ENCODE measurements around the gene P2RY2.
"Not testable (repeated sequence)": the region's sequence is repeated elsewhere in the genome, so short reads cannot be mapped to it uniquely, and the experiment has no call there.

The P2RY2 gene

DNA sequence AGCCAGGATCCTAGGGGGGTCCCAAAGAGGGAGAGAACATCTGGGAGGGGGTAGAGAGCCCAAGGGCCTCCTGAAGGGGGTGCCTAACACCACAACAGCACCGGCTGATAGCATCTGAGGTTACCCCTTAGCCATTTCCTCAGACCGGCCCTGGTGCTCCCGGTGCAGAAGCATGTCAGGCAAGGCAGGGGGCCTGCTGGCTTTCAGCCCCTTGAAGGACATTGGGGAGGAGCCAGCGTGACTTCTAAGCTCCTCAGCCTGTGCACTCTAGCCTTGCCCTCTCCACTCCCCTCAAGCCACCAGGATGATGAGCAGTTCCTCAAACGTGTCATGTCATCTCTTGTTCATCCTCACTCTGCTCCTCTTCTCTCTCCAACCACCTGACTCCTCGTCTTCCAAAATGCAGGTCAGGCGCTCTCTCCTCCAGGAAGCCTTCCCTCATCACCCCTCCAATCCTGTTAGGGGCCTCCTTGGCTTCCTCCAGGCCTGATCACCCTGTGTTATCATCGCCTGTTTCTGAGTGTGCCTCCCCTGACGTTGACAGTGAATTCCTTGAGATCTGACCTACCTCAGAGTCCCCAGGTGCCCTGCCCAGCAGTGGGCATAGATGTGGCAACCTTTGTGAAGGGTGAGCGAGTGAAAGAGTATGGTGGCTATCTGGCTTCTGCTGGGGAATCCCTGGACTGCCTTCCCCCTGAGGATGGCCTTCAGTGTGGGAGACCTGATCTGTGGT, 6.1 kb downstream of the P2RY2 start:
- no peaks in the 10 kb centered on the region for H3K9me3 ChIP-seq (ENCODE audit: control insufficient read depth, low read length)
- no peaks in the 10 kb centered on the region for H3K36me3 ChIP-seq (ENCODE audit: control insufficient read depth, insufficient read depth, low read length, severe bottlenecking)
- H3K27me3 ChIP-seq (replicated peaks; ENCODE audit: control insufficient read depth, insufficient read depth, low read length), result peaks cover 42% of the 10 kb centered on the region
- no peaks in the 10 kb centered on the region for H3K4me1 ChIP-seq (ENCODE audit: control insufficient read depth, insufficient read depth, low read length)
- H3K9ac ChIP-seq (ENCODE audit: low read length), result no peak overlapping the region
- no peak overlapping the region for H3K4me3 ChIP-seq (ENCODE audit: low read length)
- no peak for DNase-seq (ENCODE audit: low read depth)

DNA sequence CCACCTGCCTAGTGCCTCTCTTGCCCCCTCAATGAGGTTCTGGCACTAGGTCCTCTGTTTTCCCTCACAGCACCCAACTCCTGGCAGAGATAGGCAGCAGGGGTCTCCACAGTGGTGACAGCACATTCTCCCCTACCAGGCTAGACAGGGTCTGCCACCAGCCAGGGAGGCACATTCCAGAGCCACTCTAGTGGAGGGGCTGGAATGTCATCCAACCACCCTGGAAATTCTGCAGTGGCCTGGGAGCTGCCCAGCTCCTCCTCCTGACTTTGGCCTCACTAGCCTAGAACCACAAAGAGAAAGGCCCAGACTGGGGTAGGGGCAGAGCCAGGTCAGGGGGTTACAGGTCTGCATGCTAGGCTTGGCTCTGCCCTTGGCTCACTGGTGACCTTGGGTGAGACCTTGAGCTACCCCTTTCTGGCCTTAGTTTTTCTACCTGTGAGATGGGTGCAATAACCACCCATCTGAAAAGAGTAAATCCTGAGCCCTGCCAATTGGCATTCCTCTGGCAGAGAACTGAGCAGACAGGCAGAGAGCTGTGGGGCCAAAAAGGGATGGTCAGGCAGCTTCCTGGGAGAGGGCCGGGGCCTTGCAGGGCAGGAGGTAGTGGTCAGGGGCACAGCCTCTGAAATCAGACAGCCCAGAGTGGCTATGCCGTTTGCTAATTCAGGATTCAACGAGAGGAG, 7.1 kb downstream of the P2RY2 start:
- Histone ChIP-seq H3K4me3 (ENCODE audit: low read length) (no peak overlapping the region), H3K9me3 (ENCODE audit: control insufficient read depth, low read length) (no peaks in the 10 kb centered on the region), H3K9ac (ENCODE audit: low read length) (no peak overlapping the region), H3K27me3 (replicated peaks; ENCODE audit: control insufficient read depth, insufficient read depth, low read length) (peaks cover 38% of the 10 kb centered on the region), H3K36me3 (ENCODE audit: control insufficient read depth, insufficient read depth, low read length, severe bottlenecking) (no peaks in the 10 kb centered on the region), H3K4me1 (ENCODE audit: control insufficient read depth, insufficient read depth, low read length) (no peaks in the 10 kb centered on the region)
- no peak for DNase-seq (ENCODE audit: low read depth)

DNA sequence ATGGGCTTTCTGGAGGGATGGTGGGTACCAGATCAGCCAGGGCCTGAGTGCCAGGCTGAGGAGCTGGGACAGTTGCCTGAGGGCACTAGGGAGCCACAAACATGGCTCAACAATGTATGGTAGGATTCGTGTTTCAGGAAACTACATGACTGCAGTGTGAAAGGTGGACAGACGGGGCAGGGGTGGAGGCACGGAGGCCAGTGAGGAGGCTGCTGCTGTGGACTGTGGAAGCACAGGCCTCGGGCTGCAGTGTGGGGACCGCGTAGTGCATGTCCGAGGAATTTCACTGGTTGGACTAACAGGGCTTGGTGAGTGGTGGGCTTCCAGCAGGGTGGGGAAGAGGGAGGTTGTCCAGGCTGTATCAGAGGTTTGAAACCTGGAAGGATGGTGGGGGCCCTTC, 7.8 kb downstream of the P2RY2 start:
- peaks cover 34% of the 10 kb centered on the region for H3K27me3 ChIP-seq (replicated peaks; ENCODE audit: control insufficient read depth, insufficient read depth, low read length)
- no peak overlapping the region for H3K4me3 ChIP-seq (ENCODE audit: low read length)
- H3K9ac ChIP-seq (ENCODE audit: low read length), result no peak overlapping the region
- no peaks in the 10 kb centered on the region for H3K9me3 ChIP-seq (ENCODE audit: control insufficient read depth, low read length)
- DNase-seq (ENCODE audit: low read depth), result no peak
- no peaks in the 10 kb centered on the region for H3K36me3 ChIP-seq (ENCODE audit: control insufficient read depth, insufficient read depth, low read length, severe bottlenecking)
- H3K4me1 ChIP-seq (ENCODE audit: control insufficient read depth, insufficient read depth, low read length), result no peaks in the 10 kb centered on the region

DNA sequence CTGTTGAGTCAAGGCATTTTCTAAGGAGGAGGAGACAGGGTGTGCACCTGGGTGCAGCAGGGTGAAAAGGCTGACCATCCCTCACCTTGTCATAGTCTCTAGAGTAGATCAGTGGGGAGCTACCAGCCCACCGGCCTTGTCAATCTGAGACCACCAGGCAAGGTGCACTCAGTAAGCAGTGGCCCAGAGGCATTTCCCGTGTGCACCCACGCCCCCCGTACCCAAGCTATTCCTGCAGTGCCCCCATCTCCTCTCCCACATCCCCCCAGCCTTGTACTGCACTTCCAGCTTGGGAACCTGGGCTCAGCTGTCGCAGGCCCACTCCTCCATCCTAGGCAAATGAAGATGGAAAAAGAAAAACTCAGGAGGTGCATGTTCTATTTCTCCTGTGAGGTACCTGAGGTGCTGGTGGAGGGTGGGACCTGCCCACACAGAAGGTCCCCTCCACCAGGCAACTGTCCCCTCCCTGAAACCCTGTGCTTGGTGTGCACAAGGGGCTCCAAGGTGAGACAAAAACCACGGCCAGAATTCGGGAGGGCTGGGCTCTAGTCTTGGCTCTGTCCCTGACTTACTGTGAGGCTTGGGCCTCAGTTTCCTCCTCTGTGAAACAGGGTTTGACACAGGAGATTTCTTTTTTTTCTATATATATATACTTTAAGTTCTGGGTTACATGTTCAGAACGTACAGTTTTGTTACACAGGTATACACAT, 8.4 kb downstream of the P2RY2 start:
- H3K4me1 ChIP-seq (ENCODE audit: control insufficient read depth, insufficient read depth, low read length), result no peaks in the 10 kb centered on the region
- no peak for DNase-seq (ENCODE audit: low read depth)
- peaks cover 32% of the 10 kb centered on the region for H3K27me3 ChIP-seq (replicated peaks; ENCODE audit: control insufficient read depth, insufficient read depth, low read length)
- H3K9ac ChIP-seq (ENCODE audit: low read length), result no peak overlapping the region
- no peaks in the 10 kb centered on the region for H3K9me3 ChIP-seq (ENCODE audit: control insufficient read depth, low read length)
- no peak overlapping the region for H3K4me3 ChIP-seq (ENCODE audit: low read length)
- H3K36me3 ChIP-seq (ENCODE audit: control insufficient read depth, insufficient read depth, low read length, severe bottlenecking), result no peaks in the 10 kb centered on the region

DNA sequence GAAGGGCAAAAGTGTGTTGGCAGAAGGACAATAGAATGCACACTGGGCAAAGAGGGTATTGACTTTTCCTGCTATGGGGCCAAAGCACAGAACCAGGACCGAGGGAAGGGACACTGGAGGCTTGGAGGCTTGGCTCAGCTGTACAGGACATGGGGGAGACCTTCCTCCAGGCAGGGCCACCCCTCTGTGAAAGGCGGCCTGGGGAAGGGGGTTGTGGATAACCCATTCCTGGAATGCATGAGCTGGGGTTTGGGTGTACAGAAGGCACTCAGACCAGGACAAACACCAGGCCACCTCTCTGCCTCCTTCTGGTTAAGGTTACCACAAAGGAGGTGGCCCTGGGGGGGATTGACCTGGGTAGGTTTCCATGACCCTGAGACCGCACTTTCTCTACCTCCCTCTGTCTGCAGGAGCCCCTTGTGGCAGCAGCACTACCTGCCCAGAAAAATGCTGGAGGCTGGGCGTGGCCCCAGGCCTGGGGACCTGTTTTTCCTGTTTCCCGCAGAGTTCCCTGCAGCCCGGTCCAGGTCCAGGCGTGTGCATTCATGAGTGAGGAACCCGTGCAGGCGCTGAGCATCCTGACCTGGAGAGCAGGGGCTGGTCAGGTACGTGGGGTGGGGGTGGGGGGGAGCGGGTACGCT, 9.6 kb downstream of the P2RY2 start:
- H3K36me3 ChIP-seq (ENCODE audit: control insufficient read depth, insufficient read depth, low read length, severe bottlenecking), result no peaks in the 10 kb centered on the region
- no peaks in the 10 kb centered on the region for H3K9me3 ChIP-seq (ENCODE audit: control insufficient read depth, low read length)
- no peak overlapping the region for H3K4me3 ChIP-seq (ENCODE audit: low read length)
- H3K27me3 ChIP-seq (replicated peaks; ENCODE audit: control insufficient read depth, insufficient read depth, low read length), result peaks cover 28% of the 10 kb centered on the region
- H3K9ac ChIP-seq (ENCODE audit: low read length), result no peak overlapping the region
- H3K4me1 ChIP-seq (ENCODE audit: control insufficient read depth, insufficient read depth, low read length), result no peaks in the 10 kb centered on the region
- no peak for DNase-seq (ENCODE audit: low read depth)

DNA sequence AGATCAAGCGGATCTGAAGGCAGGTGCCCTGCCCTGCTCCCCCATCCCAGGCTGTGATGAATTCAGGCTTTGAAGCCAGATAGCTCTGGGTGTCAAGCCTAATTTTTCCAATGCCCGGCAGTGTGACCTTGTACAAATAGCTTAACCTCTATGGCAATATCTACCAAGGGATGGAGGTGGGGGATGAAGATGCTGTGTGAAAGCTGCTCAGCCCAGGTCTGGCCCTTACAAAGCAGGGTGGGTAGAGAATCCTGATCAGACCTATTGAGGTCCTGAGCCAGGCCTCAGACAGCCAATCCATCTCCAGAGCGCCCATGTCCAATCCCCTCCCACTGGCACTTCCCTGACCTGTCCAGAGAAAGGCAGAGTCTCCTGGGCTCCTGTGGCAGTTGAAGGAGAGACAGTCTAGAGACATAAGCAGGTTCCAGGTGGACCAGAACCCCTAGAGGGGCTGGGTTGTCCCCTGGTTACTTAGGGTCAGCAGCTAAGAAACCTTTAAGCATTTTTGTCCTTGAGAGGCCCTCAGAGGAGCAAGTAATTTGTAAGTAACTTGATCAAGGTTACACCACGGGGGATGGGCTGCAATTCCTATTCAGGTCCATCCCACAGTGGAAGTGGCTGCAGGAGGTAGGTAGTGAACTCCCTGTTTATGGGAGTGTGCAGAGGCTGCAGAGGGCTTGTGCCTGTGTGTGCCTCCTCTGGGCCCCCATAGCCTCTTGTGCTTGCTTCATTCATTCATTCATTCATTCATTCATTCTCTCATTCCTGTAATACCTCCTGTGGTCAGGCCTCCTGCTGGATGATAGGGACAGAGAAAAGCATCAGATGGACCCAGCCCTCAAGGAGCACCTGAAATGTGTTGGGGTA, 10.4 kb downstream of the P2RY2 start:
- no peaks in the 10 kb centered on the region for H3K36me3 ChIP-seq (ENCODE audit: control insufficient read depth, insufficient read depth, low read length, severe bottlenecking)
- H3K4me1 ChIP-seq (ENCODE audit: control insufficient read depth, insufficient read depth, low read length), result no peaks in the 10 kb centered on the region
- peaks cover 23% of the 10 kb centered on the region for H3K27me3 ChIP-seq (replicated peaks; ENCODE audit: control insufficient read depth, insufficient read depth, low read length)
- DNase-seq (ENCODE audit: low read depth), result no peak
- no peaks in the 10 kb centered on the region for H3K9me3 ChIP-seq (ENCODE audit: control insufficient read depth, low read length)
- no peak overlapping the region for H3K4me3 ChIP-seq (ENCODE audit: low read length)
- no peak overlapping the region for H3K9ac ChIP-seq (ENCODE audit: low read length)

DNA sequence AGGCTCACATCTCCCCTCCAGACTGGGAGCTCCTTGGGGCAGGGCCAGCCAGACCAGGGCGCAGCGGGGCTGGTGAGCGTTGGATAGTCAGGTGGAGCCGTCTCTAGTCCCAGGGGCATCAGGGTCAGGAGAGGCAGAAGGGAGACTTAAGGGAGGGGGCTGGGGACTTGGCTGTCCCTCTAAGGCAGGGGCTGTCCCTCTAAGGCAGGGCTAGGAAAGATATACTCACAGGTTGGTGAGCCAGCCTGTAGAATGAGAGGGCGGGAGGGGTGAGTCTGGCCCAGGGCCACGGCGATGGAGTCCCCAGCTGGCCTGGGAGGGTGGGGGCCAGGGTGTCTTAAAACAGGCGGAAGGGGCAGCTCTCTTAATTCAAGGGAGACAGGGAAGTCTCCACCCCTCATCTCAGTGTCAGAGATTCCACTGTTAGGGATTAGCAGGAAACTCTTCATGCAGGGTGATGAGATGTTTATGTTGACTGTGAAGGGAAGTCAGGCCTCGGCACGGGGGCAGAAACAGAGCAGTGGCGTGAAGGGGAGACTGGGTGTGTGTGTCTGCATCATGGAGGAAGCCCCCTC, 11.3 kb downstream of the P2RY2 start:
- H3K36me3 ChIP-seq (ENCODE audit: control insufficient read depth, insufficient read depth, low read length, severe bottlenecking), result no peaks in the 10 kb centered on the region
- H3K9ac ChIP-seq (ENCODE audit: low read length), result no peak overlapping the region
- DNase-seq (ENCODE audit: low read depth), result no peak
- H3K9me3 ChIP-seq (ENCODE audit: control insufficient read depth, low read length), result no peaks in the 10 kb centered on the region
- H3K4me3 ChIP-seq (ENCODE audit: low read length), result no peak overlapping the region
- H3K4me1 ChIP-seq (ENCODE audit: control insufficient read depth, insufficient read depth, low read length), result no peaks in the 10 kb centered on the region
- H3K27me3 ChIP-seq (replicated peaks; ENCODE audit: control insufficient read depth, insufficient read depth, low read length), result peaks cover 17% of the 10 kb centered on the region

DNA sequence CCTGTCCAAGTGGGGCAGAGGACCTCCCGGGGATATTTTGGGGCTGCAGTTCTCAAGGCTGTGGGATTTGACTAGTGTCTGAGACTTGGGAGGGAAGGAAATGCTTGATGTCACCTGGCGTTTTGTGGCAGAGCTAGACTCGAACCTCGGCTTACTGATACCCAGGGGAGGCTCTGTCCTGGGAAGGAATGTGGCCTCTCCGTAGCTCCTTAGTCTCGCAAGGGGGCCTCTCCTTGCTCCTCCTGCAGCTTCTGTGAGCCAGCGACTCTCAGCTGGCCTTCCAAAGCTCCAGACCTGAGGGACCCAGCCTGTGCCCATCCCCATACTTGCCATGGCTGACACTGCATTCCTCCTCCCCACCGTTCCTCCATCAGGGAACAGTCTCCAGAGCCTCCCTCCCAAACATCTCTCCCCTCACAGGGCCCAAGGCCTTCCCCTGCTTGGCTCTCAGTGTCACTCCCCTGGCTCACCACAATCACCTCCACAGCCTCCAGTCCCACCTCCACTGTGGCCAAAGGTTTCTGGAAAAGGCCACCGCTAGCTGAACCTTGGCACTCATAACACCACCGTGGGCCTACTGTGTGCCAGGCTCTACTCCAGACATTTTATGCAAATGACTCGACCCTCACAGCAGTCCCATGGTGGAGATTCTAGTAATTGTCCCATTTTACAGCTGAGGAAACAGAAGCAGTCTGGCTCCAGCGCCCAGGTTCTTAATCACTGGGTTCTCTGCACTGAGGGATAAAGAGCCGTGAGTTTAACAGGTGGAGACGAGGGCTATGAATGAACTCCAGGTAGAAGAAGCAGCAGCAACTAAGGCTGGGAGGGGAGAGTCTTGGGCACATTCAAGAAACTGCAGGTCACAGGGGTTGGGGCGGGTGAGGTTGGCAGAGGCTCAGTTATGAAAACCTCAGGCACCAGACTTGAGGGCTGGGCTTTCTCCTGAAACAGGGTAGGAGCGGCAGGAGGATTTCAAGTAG, 12.1 kb downstream of the P2RY2 start:
- Histone ChIP-seq H3K9me3 (ENCODE audit: control insufficient read depth, low read length) (no peaks in the 10 kb centered on the region), H3K36me3 (ENCODE audit: control insufficient read depth, insufficient read depth, low read length, severe bottlenecking) (no peaks in the 10 kb centered on the region), H3K9ac (ENCODE audit: low read length) (no peak overlapping the region), H3K4me3 (ENCODE audit: low read length) (no peak overlapping the region), H3K4me1 (ENCODE audit: control insufficient read depth, insufficient read depth, low read length) (no peaks in the 10 kb centered on the region), H3K27me3 (replicated peaks; ENCODE audit: control insufficient read depth, insufficient read depth, low read length) (peaks cover 14% of the 10 kb centered on the region)
- no peak for DNase-seq (ENCODE audit: low read depth)

DNA sequence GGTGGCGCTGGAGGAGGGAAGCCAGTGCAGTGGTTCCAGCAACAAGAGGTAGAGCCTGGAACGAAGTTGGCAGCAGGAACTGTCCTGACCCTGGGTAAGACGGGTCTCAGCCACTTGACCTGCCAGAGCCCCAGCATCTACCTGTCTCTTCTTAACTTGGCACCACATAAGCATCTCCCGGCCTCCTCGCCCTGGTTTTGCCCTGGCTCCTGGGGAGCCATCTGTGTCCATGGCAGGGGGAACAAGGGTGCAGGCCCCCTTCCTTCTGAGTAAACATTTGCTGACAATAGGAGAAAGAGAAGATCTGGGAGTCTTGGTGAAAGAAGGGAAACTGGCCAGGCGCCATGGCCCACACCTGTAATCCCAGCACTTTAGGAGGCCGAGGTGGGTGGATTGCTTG, 12.8 kb downstream of the P2RY2 start:
- H3K36me3 ChIP-seq (ENCODE audit: control insufficient read depth, insufficient read depth, low read length, severe bottlenecking), result no peaks in the 10 kb centered on the region
- H3K27me3 ChIP-seq (replicated peaks; ENCODE audit: control insufficient read depth, insufficient read depth, low read length), result peaks cover 14% of the 10 kb centered on the region
- DNase-seq (ENCODE audit: low read depth), result no peak
- H3K4me3 ChIP-seq (ENCODE audit: low read length), result no peak overlapping the region
- no peaks in the 10 kb centered on the region for H3K4me1 ChIP-seq (ENCODE audit: control insufficient read depth, insufficient read depth, low read length)
- H3K9me3 ChIP-seq (ENCODE audit: control insufficient read depth, low read length), result no peaks in the 10 kb centered on the region
- no peak overlapping the region for H3K9ac ChIP-seq (ENCODE audit: low read length)

DNA sequence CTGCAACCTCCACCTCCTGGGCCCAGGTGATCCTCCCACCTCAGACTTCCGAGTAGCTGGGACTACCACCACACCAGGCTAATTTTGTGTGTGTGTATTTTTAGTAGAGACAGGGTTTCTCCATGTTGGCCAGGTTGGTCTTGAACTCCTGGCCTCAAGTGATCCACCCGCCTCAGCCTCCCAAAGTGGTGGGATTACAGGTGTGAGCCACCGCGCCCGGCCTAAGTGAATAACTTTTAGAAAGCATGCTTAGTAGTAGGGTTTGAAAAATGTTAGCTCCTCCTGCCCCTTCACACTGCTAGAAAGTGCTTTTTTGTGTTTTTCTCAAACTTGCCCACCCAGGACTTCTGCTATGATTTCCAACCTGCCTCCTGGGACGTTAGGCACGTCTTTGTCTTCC, 14.4 kb downstream of the P2RY2 start:
- H3K4me1 ChIP-seq (ENCODE audit: control insufficient read depth, insufficient read depth, low read length); DNase-seq (ENCODE audit: low read depth); H3K9ac ChIP-seq (ENCODE audit: low read length); H3K4me3 ChIP-seq (ENCODE audit: low read length); H3K9me3 ChIP-seq (ENCODE audit: control insufficient read depth, low read length); H3K36me3 ChIP-seq (ENCODE audit: control insufficient read depth, insufficient read depth, low read length, severe bottlenecking): not testable (repeated sequence)
- peaks cover 14% of the 10 kb centered on the region for H3K27me3 ChIP-seq (replicated peaks; ENCODE audit: control insufficient read depth, insufficient read depth, low read length)
